Effector memory CD8-positive, alpha-beta T cell (primary cell): ENCODE data around the gene VAPB.

Source experiments
- ATAC-seq: fragments of 150-1000 bp; cut with Tn5 transposase; replicated peaks from 2 replicates; pipeline ENCODE4 v1.10.0; 2021; ENCODE audit warnings: mild to moderate bottlenecking, moderate library complexity
- DNase-seq, 3 experiments: peaks; one replicate each; pipeline ENCODE4 v3.0.0; 2021
- H3K27ac Mint-ChIP-seq, 2 donors: one replicate each; pipeline ENCODE4 v1.8.0; 2022; ENCODE audit warnings: mild to moderate bottlenecking in 2 of 2, mixed read lengths in 2 of 2, moderate library complexity in 2 of 2
- H3K27me3 Mint-ChIP-seq, 2 donors: one replicate each; pipeline ENCODE4 v1.8.0; 2022; ENCODE audit warnings: mixed read lengths in 2 of 2
- H3K36me3 Mint-ChIP-seq: one replicate; pipeline ENCODE4 v1.8.0; 2022; ENCODE audit warnings: mild to moderate bottlenecking, moderate library complexity, mixed read lengths; ENCODE audit not compliant: insufficient read depth
- H3K4me1 Mint-ChIP-seq, 2 donors: one replicate each; pipeline ENCODE4 v1.8.0; 2022; ENCODE audit warnings: low read depth in 2 of 2, mixed read lengths in 2 of 2
- H3K4me3 Mint-ChIP-seq, 2 donors: one replicate each; pipeline ENCODE4 v1.8.0; 2022; ENCODE audit warnings: mild to moderate bottlenecking in 2 of 2, mixed read lengths in 2 of 2, moderate library complexity in 2 of 2
- H3K9me3 Mint-ChIP-seq, 2 donors: one replicate each; pipeline ENCODE4 v1.8.0; 2022; ENCODE audit warnings: mixed read lengths in 2 of 2

Gene VAPB

DNA sequence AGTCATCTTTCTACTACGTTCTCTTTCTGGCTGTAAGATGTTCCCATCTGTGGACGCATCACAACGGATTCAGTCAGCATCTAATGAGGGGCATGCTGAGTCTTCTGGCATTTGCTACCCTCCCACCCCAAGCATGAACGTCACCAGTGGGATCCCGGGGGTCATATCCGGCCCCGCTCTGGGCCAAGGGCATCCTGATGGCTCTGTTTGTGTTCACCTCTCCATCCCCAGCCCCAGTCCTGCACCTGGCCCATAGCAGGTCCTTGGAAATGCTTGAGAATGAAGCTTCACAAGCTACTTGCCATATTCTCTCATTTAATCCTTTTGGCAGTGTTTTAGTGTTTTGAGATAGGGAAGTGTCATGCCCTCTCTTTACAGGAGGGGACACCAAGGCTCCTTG lies 111.2 kb downstream of the VAPB start:
- Mint-ChIP-seq H3K4me1 (no peaks in the 10 kb centered on the region), H3K4me3 (no peak overlapping the region), H3K9me3 (peaks cover 0 to 1% of the 10 kb centered on the region in 2 donors), H3K36me3 (no peaks in the 10 kb centered on the region), H3K27ac (no peak overlapping the region), H3K27me3 (peaks cover 8 to 34% of the 10 kb centered on the region in 2 donors)
- ATAC-seq (no peak), DNase-seq (no peak)
